GM03348 (cell line): ENCODE measurements around the gene PIK3C2G.
"Not testable (repeated sequence)": the region's sequence is repeated elsewhere in the genome, so short reads cannot be mapped to it uniquely, and the experiment has no call there.

Source experiments
- DNase-seq: peaks from one replicate; pipeline ENCODE4 v3.0.0; 2012; ENCODE audit warnings: low spot score

Gene PIK3C2G

GRCh38 chr12:18632848-18633247 lies 371.5 kb downstream of the PIK3C2G start:
- no peak for DNase-seq

GRCh38 chr12:18634382-18634781 lies 373.1 kb downstream of the PIK3C2G start:
- no peak for DNase-seq

GRCh38 chr12:18640321-18640955 lies 379.1 kb downstream of the PIK3C2G start:
- no peak for DNase-seq

- DNase-seq, result peak; percentile 9
Observed at GRCh38 chr12:18643681-18644080, 382.4 kb downstream of the PIK3C2G start.

- no peak for DNase-seq
Observed at GRCh38 chr12:18644564-18644963, 383.2 kb downstream of the PIK3C2G start.

GRCh38 chr12:18646286-18646890 lies 385.1 kb downstream of the PIK3C2G start:
- no peak for DNase-seq

- DNase-seq, result no peak
Observed at GRCh38 chr12:18651525-18651924, 390.2 kb downstream of the PIK3C2G start.

GRCh38 chr12:18652596-18652995 lies 391.3 kb downstream of the PIK3C2G start:
- no peak for DNase-seq

GRCh38 chr12:18653465-18653864 lies 392.1 kb downstream of the PIK3C2G start:
- no peak for DNase-seq

GRCh38 chr12:18655351-18655750 lies 394.0 kb downstream of the PIK3C2G start:
- no peak for DNase-seq

- DNase-seq, result no peak
Observed at GRCh38 chr12:18658179-18658578, 396.9 kb downstream of the PIK3C2G start.

GRCh38 chr12:18658829-18659228 lies 397.5 kb downstream of the PIK3C2G start:
- no peak for DNase-seq

GRCh38 chr12:18676141-18676540 lies 414.8 kb downstream of the PIK3C2G start:
- no peak for DNase-seq

- peak; percentile 11 for DNase-seq
Observed at GRCh38 chr12:18676996-18677588, 415.8 kb downstream of the PIK3C2G start.

- no peak for DNase-seq
Observed at GRCh38 chr12:18681818-18682217, 420.5 kb downstream of the PIK3C2G start.

- peak; percentile 9 for DNase-seq
Observed at GRCh38 chr12:18683327-18684013, 422.2 kb downstream of the PIK3C2G start.

- DNase-seq, result peak; percentile 13
Observed at GRCh38 chr12:18684430-18684829, 423.1 kb downstream of the PIK3C2G start.

- no peak for DNase-seq
Observed at GRCh38 chr12:18689771-18690170, 428.5 kb downstream of the PIK3C2G start.

GRCh38 chr12:18690653-18691052 lies 429.3 kb downstream of the PIK3C2G start:
- peak; percentile 53 for DNase-seq

GRCh38 chr12:18693986-18694385 lies 432.7 kb downstream of the PIK3C2G start:
- not testable (repeated sequence) for DNase-seq

GRCh38 chr12:18696971-18697602 lies 435.8 kb downstream of the PIK3C2G start:
- DNase-seq, result peak; percentile 55
